Keratinocyte (primary cell): Measurements from ENCODE around the gene CUEDC1. TPM values are rescaled to one million over a fixed set of nuclear protein-coding genes. Genes with fewer than 3 reads are reported as not detected.

Experiments used
- DNase-seq: peaks from one replicate; pipeline ENCODE4 v3.0.0-alpha.2; 2011; ENCODE audit warnings: low read depth, missing footprints, low spot score
- FAIRE-seq: peaks from 2 replicates; lab custom pipeline; 2011; peaks lifted over from hg19 to GRCh38; lab: Jason Lieb, UNC
- H2AFZ ChIP-seq: 2 replicates; pipeline ENCODE4 v1.6.0; 2012; ENCODE audit warnings: low read length, control low read depth, inconsistent platforms; ENCODE audit not compliant: control insufficient read depth
- H3K27ac ChIP-seq: 2 replicates; pipeline ENCODE4 v1.5.1; 2011; ENCODE audit warnings: low read length; ENCODE audit not compliant: control insufficient read depth, insufficient read depth
- H3K27me3 ChIP-seq: 3 replicates; pipeline ENCODE4 v1.6.0; 2011; ENCODE audit warnings: low read length; ENCODE audit not compliant: control insufficient read depth, insufficient read depth; ENCODE audit errors: extremely low read depth
- H3K36me3 ChIP-seq, 2 experiments: 2 replicates in 1 of 2; 3 replicates in 1 of 2; pipeline ENCODE4 v1.5.1; 2011; ENCODE audit warnings: low read length in 2 of 2, mild to moderate bottlenecking in 1 of 2; ENCODE audit not compliant: control insufficient read depth in 2 of 2, insufficient read depth in 2 of 2; ENCODE audit errors: extremely low read depth in 1 of 2
- H3K4me1 ChIP-seq: 3 replicates; pipeline ENCODE4 v1.5.1; 2011; ENCODE audit warnings: low read length; ENCODE audit not compliant: control insufficient read depth, insufficient read depth; ENCODE audit errors: extremely low read depth
- H3K4me2 ChIP-seq: 3 replicates; pipeline ENCODE4 v1.6.0; 2011; ENCODE audit warnings: low read depth, low read length; ENCODE audit not compliant: control insufficient read depth, insufficient read depth; ENCODE audit errors: extremely low read depth
- H3K4me3 ChIP-seq, 3 experiments: fragments of 200-600 bp in 1 of 3; sonication (generic) in 1 of 3; 2 replicates in 2 of 3; 3 replicates in 1 of 3; pipeline ENCODE4 v1.5.1; 2011 to 2016; ENCODE audit warnings: low read length in 3 of 3, mild to moderate bottlenecking in 3 of 3, control low read depth in 2 of 3, inconsistent platforms in 1 of 3, low read depth in 1 of 3, mixed read lengths in 1 of 3, mixed run types in 1 of 3, moderate library complexity in 1 of 3; ENCODE audit not compliant: control insufficient read depth in 2 of 3, insufficient read depth in 2 of 3; ENCODE audit errors: extremely low read depth in 1 of 3
- H3K79me2 ChIP-seq: 2 replicates; pipeline ENCODE4 v1.6.0; 2012; ENCODE audit warnings: low read length; ENCODE audit not compliant: control insufficient read depth, insufficient read depth
- H3K9ac ChIP-seq: 3 replicates; pipeline ENCODE4 v1.6.0; 2011; ENCODE audit warnings: low read length; ENCODE audit not compliant: control insufficient read depth, insufficient read depth; ENCODE audit errors: extremely low read depth
- H3K9me1 ChIP-seq: 3 replicates; pipeline ENCODE4 v1.6.0; 2011; ENCODE audit warnings: low read length; ENCODE audit not compliant: control insufficient read depth, insufficient read depth; ENCODE audit errors: extremely low read depth
- H3K9me3 ChIP-seq: 2 replicates; pipeline ENCODE4 v1.5.1; 2012; ENCODE audit warnings: low read depth, low read length; ENCODE audit not compliant: control insufficient read depth
- H4K20me1 ChIP-seq: 3 replicates; pipeline ENCODE4 v1.6.0; 2011; ENCODE audit warnings: low read length; ENCODE audit not compliant: control insufficient read depth, insufficient read depth; ENCODE audit errors: extremely low read depth
- EZH2 ChIP-seq: IDR thresholded peaks from one replicate; pipeline ENCODE4 v1.6.1; 2012; ENCODE audit warnings: inconsistent platforms, mild to moderate bottlenecking, low read length, moderate library complexity
- dilution Hi-C: fragments of 300-500 bp; cut with MboI; formaldehyde crosslinking; loops from one replicate; pipeline ENCODE4 v1.7.0; 2020; ENCODE audit warnings: low sequenced_read_pairs; ENCODE audit not compliant: extremely low pct_ligation_motif_present
- polyA plus RNA-seq, 5 experiments: library from polyadenylated mRNA; depleted of rRNA in 3 of 5; stranded (reverse) in 3 of 5; stranded (forward) in 1 of 5; unstranded in 1 of 5; fragments of >200 nt; gene quantifications; 1 replicate in 1 of 5; 2 replicates in 3 of 5; 3 replicates in 1 of 5; pipeline versions ENCODE4 v1.2.1 to v1.2.3, GENCODE V29; 2011 to 2012; ENCODE audit warnings: missing spikeins in 2 of 5, low read depth in 1 of 5, low replicate concordance in 1 of 5
- TF ChIP-seq, protein P1 (sequence below), 3 experiments: IDR thresholded peaks in 1 of 3; conservative IDR thresholded peaks in 1 of 3; optimal IDR thresholded peaks in 1 of 3; 2 replicates in 2 of 3; 3 replicates in 1 of 3; pipeline versions ENCODE3 to v1.5.1; 2011; ENCODE audit warnings: low read length in 3 of 3, mild to moderate bottlenecking in 3 of 3, moderate library complexity in 2 of 3, control low read depth in 1 of 3, inconsistent platforms in 1 of 3; ENCODE audit not compliant: insufficient read depth in 2 of 3; ENCODE audit errors: extremely low read depth in 1 of 3

Gene CUEDC1
- polyA plus RNA-seq, 1 donor (not counting 4 experiments of a cell fraction or from before 2014, with no cell fraction given) = 12.9 TPM

DNA sequence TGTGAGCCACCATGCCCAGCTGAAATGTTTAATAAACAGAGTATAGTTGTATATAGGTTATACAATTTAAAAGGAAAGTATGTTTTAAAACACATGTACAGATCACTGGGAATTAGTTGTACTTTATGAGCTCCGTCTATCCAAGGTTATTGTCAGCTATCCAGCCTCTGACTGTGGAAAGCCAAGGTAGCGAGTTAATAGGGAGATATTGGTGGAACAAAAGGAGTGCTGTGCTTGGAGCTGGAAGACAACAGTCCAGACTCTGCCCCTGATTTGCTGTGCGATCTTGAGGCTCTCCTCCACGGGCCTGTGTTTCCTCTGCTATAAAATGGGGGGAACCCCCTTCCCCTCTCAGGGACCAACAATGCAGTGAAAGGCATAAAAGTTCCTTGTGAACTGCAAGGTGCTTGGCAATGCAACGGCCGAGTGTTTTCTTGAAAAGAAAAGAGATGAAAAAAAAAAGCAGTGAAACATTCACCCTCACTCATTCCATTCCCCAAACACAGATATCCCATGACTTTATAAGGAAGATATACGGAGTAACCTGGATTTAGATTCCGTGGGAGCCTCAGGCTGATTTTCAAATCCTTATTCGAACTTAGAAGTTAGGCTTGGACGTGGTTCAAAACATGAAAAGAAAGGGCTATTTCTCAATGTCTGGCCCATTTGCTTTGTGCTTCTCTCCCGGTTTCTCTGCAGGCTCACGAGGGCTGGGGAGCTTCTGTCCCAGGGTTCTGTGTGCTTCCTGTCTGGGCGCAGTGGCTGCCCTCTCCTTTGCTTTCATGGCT is 34.1 kb downstream of the CUEDC1 start:
- H3K36me3 ChIP-seq = peaks cover 4 to 6% of the 10 kb centered on the region in 2 experiments
- peaks cover 4% of the 10 kb centered on the region for H3K9me1 ChIP-seq
- DNase-seq = no peak
- no peak overlapping the region for H3K9ac ChIP-seq
- no peak for FAIRE-seq
- H3K4me2 ChIP-seq = no peak overlapping the region
- dilution Hi-C loops = no loop called here
- H3K4me3 ChIP-seq = no peak overlapping the region
- H4K20me1 ChIP-seq = no peaks in the 10 kb centered on the region
- H2AFZ ChIP-seq = no peak overlapping the region
- peaks cover 12% of the 10 kb centered on the region for H3K4me1 ChIP-seq
- no peak overlapping the region for H3K27ac ChIP-seq
- no peaks in the 10 kb centered on the region for H3K9me3 ChIP-seq
- TF ChIP-seq EZH2 = no peak
- H3K27me3 ChIP-seq = no peaks in the 10 kb centered on the region
- H3K79me2 ChIP-seq = no peaks in the 10 kb centered on the region

DNA sequence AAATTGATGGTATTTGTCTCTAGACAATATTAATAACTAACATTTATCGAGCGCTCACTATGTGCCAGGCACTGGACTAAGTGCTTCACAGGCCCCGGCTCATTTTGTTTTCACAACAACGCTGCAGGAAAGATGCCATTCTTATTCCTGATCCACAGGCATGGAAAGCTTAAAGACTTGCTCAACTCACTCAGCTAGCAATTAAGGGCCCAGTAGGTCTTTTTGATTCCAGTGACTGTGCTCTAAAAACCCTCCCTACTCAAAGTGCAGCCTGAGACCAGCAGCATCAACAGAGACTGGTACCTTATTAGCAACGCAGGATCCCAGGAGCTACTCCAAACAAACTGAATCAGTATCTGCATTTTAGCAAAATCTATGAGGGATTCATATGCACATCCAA is 35.3 kb downstream of the CUEDC1 start:
- no peak for DNase-seq
- Histone ChIP-seq H3K79me2 (no peaks in the 10 kb centered on the region), H3K36me3 (peaks cover 3 to 6% of the 10 kb centered on the region in 2 experiments), H3K9me3 (no peaks in the 10 kb centered on the region), H3K4me1 (peaks cover 12% of the 10 kb centered on the region), H3K4me3 (no peak overlapping the region), H3K4me2 (no peak overlapping the region), H3K27me3 (no peaks in the 10 kb centered on the region), H3K27ac (no peak overlapping the region), H3K9ac (no peak overlapping the region), H4K20me1 (no peaks in the 10 kb centered on the region), H2AFZ (no peak overlapping the region), H3K9me1 (peaks cover 4% of the 10 kb centered on the region)
- dilution Hi-C loops = no loop called here
- FAIRE-seq = no peak
- no peak for TF ChIP-seq EZH2
- TF ChIP-seq, protein P1, sequence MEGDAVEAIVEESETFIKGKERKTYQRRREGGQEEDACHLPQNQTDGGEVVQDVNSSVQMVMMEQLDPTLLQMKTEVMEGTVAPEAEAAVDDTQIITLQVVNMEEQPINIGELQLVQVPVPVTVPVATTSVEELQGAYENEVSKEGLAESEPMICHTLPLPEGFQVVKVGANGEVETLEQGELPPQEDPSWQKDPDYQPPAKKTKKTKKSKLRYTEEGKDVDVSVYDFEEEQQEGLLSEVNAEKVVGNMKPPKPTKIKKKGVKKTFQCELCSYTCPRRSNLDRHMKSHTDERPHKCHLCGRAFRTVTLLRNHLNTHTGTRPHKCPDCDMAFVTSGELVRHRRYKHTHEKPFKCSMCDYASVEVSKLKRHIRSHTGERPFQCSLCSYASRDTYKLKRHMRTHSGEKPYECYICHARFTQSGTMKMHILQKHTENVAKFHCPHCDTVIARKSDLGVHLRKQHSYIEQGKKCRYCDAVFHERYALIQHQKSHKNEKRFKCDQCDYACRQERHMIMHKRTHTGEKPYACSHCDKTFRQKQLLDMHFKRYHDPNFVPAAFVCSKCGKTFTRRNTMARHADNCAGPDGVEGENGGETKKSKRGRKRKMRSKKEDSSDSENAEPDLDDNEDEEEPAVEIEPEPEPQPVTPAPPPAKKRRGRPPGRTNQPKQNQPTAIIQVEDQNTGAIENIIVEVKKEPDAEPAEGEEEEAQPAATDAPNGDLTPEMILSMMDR (optimal IDR thresholded peaks at IDR 0.05 in 1 of 3, IDR thresholded peaks at IDR 0.05 in 1 of 3, conservative IDR thresholded peaks at IDR 0.05 in 1 of 3; ENCODE audit: extremely low read depth in 1 of 3, insufficient read depth in 2 of 3, low read length in 3 of 3) = no peak
